Skeletal muscle satellite cell (primary cell): ENCODE measurements around the gene KIAA1217.

ENCODE experiments used
- H3K27me3 ChIP-seq: 2 replicates; pipeline ENCODE4 v1.7.0; 2013; ENCODE audit warnings: low read length; ENCODE audit not compliant: control insufficient read depth, insufficient read depth
- H3K36me3 ChIP-seq: 2 replicates; pipeline ENCODE4 v1.7.0; 2013; ENCODE audit warnings: mild to moderate bottlenecking, control low read depth, low read length; ENCODE audit not compliant: insufficient read depth
- H3K4me1 ChIP-seq: 2 replicates; pipeline ENCODE4 v1.7.0; 2013; ENCODE audit warnings: low read length; ENCODE audit not compliant: control insufficient read depth, insufficient read depth
- H3K4me2 ChIP-seq: 2 replicates; pipeline ENCODE4 v1.7.0; 2013; ENCODE audit warnings: mild to moderate bottlenecking, low read length
- H3K4me3 ChIP-seq: 2 replicates; pipeline ENCODE4 v1.7.0; 2013; ENCODE audit warnings: low read length
- H3K9ac ChIP-seq: 2 replicates; pipeline ENCODE4 v1.7.0; 2013; ENCODE audit warnings: mild to moderate bottlenecking, low read depth, low read length, moderate library complexity
- H3K9me3 ChIP-seq: replicated peaks from 2 replicates; pipeline ENCODE4 v1.7.0; 2013; ENCODE audit warnings: mild to moderate bottlenecking, control low read depth, low read length

Gene KIAA1217

DNA sequence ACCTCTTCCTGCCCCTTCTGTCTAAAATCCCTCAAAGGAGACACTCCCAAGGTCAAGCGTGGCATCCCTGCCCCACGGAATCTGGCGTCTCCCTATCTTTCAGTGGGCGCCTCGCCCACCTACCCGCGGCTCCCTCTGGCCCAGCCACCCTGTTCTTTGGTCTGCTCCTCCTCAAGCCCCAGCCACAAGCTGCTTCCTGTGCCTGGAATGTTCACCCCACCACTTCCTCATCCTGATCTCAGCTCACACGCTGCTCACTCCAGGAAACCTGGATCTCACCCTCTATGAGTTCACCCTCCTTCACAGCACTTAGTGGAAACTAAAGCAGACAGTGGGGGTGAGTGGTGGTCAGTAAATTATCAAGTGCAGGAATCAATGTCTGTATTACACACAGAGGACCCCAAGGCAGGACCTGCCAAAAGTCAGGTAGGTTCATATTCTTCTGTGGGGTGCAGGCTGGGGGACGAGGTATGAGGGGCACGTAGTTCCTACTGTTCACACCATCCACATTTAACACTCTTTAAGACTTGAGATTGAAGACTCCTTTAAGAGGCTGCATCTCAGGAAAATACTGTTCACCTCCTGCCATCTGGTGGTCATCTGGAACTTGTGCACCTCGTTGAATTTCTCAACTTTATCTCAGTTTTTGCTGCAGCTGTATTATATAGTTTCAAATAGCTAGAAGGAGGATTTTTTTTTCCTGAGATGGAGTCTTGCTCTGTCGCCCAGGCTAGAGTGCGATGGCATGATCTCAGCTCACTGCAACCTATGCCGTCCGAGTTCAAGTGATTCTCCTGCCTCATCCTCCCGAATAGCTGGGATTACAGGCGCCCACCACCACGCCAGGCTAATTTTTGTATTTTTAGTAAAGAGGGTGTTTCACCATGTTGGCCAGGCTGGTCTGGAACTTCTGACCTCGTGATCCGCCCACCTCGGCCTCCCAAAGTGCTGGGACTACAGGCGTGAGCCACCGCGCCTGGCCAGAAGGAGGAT lies 348.1 kb downstream of the KIAA1217 start:
- H3K4me2 ChIP-seq, result no peak overlapping the region
- H3K9me3 ChIP-seq, result no peaks in the 10 kb centered on the region
- no peaks in the 10 kb centered on the region for H3K4me1 ChIP-seq
- H3K27me3 ChIP-seq, result peaks cover 14% of the 10 kb centered on the region
- no peak overlapping the region for H3K9ac ChIP-seq
- H3K36me3 ChIP-seq, result no peaks in the 10 kb centered on the region
- no peak overlapping the region for H3K4me3 ChIP-seq

DNA sequence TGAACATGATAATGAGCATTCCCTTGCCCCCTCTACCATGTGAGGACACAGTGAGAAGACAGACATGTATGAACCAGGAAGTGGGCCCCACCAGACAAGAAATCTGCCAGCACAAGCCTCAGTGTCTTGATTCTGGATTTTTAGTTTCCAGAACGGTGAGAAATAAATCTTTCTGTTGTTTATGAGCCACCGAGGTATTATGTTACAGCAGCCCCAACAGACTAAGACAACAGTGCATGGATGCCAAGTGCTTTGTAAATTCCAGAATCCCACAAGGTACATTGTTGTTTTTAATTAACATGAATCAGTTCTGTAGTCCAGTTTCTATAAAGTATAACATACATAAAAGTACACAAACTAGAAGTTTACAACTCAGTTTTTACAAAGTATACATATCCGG lies 352.5 kb downstream of the KIAA1217 start:
- H3K9me3 ChIP-seq, result no peaks in the 10 kb centered on the region
- no peaks in the 10 kb centered on the region for H3K36me3 ChIP-seq
- H3K4me3 ChIP-seq, result no peak overlapping the region
- H3K9ac ChIP-seq, result no peak overlapping the region
- H3K4me1 ChIP-seq, result no peaks in the 10 kb centered on the region
- H3K27me3 ChIP-seq, result peaks cover 5% of the 10 kb centered on the region
- no peak overlapping the region for H3K4me2 ChIP-seq

DNA sequence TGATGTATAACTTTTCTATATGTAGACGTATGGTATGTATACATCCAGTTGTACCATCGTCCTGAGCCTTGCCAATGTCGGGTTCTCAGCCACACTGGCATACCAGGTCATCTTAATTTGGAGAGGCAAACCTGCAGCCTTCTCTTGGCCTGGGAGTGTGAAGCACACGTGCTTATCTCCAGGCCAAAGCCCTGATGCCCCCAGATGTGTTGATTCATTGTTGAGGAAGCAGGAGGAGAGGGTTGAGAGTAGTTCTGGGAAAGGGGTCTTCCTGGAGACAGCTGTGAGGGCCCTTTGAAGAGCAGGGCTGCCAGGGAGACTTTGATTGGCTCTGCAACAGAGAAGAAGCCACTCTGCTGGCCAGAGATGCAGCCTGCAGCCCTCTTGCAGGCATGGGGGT lies 359.1 kb downstream of the KIAA1217 start:
- H3K27me3 ChIP-seq, result no peaks in the 10 kb centered on the region
- H3K36me3 ChIP-seq, result no peaks in the 10 kb centered on the region
- H3K4me1 ChIP-seq, result no peaks in the 10 kb centered on the region
- no peaks in the 10 kb centered on the region for H3K9me3 ChIP-seq
- no peak overlapping the region for H3K4me3 ChIP-seq
- no peak overlapping the region for H3K9ac ChIP-seq
- H3K4me2 ChIP-seq, result no peak overlapping the region

DNA sequence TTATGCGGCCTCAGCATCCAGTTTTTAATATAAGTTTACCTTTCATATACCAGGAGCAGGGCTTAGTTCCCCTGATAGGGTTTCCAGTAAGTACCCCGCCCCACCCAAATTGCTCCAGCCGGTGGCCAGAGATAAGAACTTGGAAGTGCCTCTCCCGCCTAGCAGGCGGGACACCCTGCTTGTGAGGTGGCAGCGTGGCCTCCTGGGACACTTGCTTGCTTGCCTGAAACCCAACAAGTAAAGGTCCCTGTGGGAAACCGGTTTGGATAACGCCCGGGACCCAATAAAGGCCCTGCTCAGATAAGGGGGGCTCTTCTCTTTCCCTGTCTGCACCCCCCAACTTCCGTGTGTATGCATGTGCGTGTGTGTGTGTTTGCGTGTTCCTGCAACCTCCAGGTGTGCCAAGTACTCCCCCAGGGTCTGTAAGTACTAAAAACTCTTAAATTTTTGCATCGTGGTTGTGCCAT lies 360.4 kb downstream of the KIAA1217 start:
- H3K36me3 ChIP-seq, result no peaks in the 10 kb centered on the region
- no peaks in the 10 kb centered on the region for H3K27me3 ChIP-seq

GRCh38 chr10:24569828-24570657 lies 361.1 kb downstream of the KIAA1217 start:
- no peak overlapping the region for H3K4me3 ChIP-seq
- H3K4me1 ChIP-seq, result no peaks in the 10 kb centered on the region
- no peaks in the 10 kb centered on the region for H3K27me3 ChIP-seq
- H3K9me3 ChIP-seq, result no peaks in the 10 kb centered on the region
- H3K9ac ChIP-seq, result no peak overlapping the region
- no peak overlapping the region for H3K4me2 ChIP-seq
- no peaks in the 10 kb centered on the region for H3K36me3 ChIP-seq

More for the DNA sequence above, 360.4 kb downstream of the KIAA1217 start:
- H3K4me1 ChIP-seq, result no peaks in the 10 kb centered on the region
- H3K9ac ChIP-seq, result no peak overlapping the region
- H3K4me3 ChIP-seq, result no peak overlapping the region
- H3K4me2 ChIP-seq, result no peak overlapping the region
- H3K9me3 ChIP-seq, result no peaks in the 10 kb centered on the region

DNA sequence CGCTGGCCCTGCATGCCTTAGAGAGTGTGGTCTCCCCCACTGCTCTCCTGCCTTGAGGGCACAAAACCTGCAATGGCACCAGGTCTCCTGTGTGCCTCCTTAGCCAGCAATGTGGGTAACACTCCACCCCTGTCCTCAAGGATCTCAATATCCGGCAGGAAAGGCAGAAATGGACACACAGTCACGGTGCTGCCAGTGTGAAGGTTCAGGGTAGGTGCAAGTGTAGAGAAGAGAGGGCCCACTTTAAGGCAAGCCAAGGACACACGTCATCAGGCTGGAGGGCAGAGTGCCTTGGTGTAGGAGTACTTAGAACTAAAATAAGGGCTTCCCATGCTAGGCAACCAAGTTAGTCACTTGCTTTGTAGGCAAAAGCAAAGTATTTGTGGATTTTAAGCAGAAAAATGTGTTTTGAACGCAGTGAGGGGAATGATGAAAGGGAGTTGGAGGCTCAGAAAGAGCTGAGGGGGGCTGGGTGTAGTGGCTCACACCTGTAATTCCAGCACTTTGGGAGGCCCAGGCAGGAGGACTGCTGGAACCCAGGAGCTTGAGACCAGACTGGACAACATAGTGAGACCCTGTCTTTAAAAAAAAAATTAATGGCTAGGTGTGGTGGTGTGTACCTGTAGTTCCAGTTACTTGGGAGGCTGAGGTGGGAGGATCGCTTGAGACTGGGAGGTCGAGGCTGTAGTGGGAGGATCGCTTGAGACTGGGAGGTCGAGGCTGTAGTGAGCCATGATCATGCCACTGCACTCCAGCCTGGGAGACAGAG lies 361.9 kb downstream of the KIAA1217 start:
- Histone ChIP-seq H3K4me3 (no peak overlapping the region), H3K4me1 (no peaks in the 10 kb centered on the region), H3K9ac (no peak overlapping the region), H3K27me3 (no peaks in the 10 kb centered on the region), H3K36me3 (no peaks in the 10 kb centered on the region), H3K9me3 (no peaks in the 10 kb centered on the region), H3K4me2 (no peak overlapping the region)

- H3K36me3 ChIP-seq, result no peaks in the 10 kb centered on the region
- H3K27me3 ChIP-seq, result no peaks in the 10 kb centered on the region
- H3K4me2 ChIP-seq, result no peak overlapping the region
- no peaks in the 10 kb centered on the region for H3K4me1 ChIP-seq
- H3K9me3 ChIP-seq, result no peaks in the 10 kb centered on the region
- H3K4me3 ChIP-seq, result no peak overlapping the region
- no peak overlapping the region for H3K9ac ChIP-seq
These were observed 363.0 kb downstream of the KIAA1217 start for GRCh38 chr10:24571870-24572450.

DNA sequence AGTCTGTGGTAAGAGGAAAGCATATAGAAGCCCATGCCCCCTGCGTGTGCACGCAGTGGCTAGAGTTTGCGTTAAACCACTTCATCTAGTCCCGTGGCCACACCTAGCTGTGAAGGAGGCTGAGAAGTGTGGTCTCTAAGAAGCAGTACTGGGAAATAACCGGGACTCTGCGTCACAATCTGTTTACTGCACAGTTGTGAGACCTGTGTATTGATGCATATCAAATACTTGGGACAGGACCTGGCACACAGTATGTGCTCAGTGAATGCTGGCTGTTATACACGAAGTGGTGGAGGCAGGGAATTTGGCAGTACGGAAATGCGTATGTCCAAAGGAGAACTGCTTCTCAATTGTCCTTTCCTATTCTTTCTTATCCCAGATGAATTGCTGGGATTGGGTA lies 365.2 kb downstream of the KIAA1217 start:
- Histone ChIP-seq H3K9me3 (no peaks in the 10 kb centered on the region), H3K36me3 (no peaks in the 10 kb centered on the region), H3K27me3 (no peaks in the 10 kb centered on the region), H3K4me2 (no peak overlapping the region), H3K4me3 (no peak overlapping the region), H3K9ac (no peak overlapping the region), H3K4me1 (no peaks in the 10 kb centered on the region)

DNA sequence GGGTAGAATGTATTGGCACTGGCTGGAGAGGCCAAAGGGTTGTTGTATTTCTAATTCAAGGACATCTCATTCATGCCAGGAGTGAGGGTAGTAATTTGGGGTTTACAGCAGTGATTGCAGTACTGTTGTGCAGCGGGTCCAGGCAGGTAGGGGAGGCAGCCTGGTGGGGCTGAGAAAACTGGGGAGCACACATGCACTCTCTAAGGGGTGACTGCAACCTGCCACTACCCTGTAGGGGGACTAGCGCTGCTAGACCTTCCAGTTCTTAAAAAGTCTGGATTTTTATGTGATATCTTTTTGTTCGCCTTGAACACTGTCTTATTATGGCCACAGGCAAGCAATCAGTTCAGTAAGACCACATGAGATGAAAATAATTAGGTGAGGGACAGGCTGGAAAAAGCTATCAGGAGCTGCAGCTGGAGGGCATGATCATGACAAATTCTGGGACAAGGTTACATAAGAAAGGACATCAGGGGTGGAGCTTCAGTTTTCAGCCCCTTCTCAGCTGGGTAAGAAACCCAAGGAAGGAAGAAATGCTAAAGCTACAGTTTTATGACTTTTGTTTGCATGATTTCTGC lies 365.7 kb downstream of the KIAA1217 start:
- Histone ChIP-seq H3K4me1 (no peaks in the 10 kb centered on the region), H3K4me3 (no peak overlapping the region), H3K9me3 (no peaks in the 10 kb centered on the region), H3K36me3 (no peaks in the 10 kb centered on the region), H3K4me2 (no peak overlapping the region), H3K27me3 (no peaks in the 10 kb centered on the region), H3K9ac (no peak overlapping the region)

DNA sequence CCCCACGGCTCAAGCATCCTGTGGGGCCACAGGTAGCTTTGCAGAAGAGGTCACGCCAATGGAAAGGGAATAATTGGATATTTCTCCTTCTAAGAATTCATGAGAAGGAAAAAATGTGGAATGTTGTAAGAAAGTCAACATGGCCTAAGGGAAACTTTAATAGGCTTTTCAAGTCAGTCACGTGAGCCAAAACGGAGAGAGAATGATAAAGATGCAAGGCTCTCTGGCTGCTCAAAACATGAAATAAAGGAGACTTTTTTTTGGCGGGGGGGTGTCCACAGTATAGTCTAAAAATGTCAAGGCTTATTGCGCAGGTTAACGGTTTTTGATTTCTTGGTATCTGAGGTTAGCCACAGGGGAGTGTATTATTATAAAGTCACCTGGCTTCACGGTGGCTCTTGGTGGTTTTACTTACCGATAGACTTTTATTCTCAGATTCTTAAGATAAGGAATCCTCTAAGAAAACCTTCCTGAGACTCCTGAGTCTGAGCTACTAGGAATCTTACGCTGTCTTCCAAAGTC lies 366.6 kb downstream of the KIAA1217 start:
- H3K4me1 ChIP-seq, result no peaks in the 10 kb centered on the region
- H3K4me3 ChIP-seq, result no peak overlapping the region
- H3K9ac ChIP-seq, result no peak overlapping the region
- H3K9me3 ChIP-seq, result no peaks in the 10 kb centered on the region
- H3K4me2 ChIP-seq, result no peak overlapping the region
- H3K36me3 ChIP-seq, result no peaks in the 10 kb centered on the region
- no peaks in the 10 kb centered on the region for H3K27me3 ChIP-seq
